Measurements from ENCODE around the gene UBA7. TPM values are rescaled to one million over a fixed set of nuclear protein-coding genes. Genes with fewer than 3 reads are reported as not detected.

Gene UBA7
- total and polyA plus RNA-seq, 2 of the 8 experiments (the other 6 are each of a cell fraction or from before 2014, with no cell fraction given), result 0.34 to 0.65 TPM

DNA sequence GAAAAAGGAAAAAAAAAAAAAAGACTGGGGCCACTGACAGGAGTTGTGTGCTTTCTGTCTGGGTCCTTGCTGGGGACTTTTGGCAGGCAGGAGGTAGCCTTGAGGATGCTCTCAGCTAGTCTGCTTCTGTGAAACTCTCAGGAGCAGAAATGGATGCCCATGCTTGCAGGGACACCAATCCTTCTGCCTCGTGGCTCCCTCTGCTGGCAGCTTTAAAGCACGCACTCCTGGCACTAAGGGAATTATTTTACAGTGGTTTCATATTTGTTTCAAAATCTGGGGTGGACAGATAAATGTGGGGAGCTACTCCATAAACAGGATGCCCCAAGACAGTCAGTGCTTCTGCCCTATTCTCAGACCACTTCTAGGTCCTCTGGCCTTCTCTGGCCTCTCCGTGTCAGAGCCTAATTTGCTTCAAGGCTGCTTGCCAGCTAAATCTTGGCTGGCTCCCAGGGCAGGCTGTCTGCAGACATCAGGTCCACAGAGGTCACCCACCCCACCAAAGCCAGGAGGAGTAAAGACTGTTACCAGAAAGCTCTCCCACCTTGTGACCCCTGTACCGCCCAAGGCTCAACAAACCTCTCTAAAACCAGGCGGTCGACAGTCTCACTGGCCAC is 25.5 kb upstream of the UBA7 start (continued):
- TF ChIP-seq, protein P1, sequence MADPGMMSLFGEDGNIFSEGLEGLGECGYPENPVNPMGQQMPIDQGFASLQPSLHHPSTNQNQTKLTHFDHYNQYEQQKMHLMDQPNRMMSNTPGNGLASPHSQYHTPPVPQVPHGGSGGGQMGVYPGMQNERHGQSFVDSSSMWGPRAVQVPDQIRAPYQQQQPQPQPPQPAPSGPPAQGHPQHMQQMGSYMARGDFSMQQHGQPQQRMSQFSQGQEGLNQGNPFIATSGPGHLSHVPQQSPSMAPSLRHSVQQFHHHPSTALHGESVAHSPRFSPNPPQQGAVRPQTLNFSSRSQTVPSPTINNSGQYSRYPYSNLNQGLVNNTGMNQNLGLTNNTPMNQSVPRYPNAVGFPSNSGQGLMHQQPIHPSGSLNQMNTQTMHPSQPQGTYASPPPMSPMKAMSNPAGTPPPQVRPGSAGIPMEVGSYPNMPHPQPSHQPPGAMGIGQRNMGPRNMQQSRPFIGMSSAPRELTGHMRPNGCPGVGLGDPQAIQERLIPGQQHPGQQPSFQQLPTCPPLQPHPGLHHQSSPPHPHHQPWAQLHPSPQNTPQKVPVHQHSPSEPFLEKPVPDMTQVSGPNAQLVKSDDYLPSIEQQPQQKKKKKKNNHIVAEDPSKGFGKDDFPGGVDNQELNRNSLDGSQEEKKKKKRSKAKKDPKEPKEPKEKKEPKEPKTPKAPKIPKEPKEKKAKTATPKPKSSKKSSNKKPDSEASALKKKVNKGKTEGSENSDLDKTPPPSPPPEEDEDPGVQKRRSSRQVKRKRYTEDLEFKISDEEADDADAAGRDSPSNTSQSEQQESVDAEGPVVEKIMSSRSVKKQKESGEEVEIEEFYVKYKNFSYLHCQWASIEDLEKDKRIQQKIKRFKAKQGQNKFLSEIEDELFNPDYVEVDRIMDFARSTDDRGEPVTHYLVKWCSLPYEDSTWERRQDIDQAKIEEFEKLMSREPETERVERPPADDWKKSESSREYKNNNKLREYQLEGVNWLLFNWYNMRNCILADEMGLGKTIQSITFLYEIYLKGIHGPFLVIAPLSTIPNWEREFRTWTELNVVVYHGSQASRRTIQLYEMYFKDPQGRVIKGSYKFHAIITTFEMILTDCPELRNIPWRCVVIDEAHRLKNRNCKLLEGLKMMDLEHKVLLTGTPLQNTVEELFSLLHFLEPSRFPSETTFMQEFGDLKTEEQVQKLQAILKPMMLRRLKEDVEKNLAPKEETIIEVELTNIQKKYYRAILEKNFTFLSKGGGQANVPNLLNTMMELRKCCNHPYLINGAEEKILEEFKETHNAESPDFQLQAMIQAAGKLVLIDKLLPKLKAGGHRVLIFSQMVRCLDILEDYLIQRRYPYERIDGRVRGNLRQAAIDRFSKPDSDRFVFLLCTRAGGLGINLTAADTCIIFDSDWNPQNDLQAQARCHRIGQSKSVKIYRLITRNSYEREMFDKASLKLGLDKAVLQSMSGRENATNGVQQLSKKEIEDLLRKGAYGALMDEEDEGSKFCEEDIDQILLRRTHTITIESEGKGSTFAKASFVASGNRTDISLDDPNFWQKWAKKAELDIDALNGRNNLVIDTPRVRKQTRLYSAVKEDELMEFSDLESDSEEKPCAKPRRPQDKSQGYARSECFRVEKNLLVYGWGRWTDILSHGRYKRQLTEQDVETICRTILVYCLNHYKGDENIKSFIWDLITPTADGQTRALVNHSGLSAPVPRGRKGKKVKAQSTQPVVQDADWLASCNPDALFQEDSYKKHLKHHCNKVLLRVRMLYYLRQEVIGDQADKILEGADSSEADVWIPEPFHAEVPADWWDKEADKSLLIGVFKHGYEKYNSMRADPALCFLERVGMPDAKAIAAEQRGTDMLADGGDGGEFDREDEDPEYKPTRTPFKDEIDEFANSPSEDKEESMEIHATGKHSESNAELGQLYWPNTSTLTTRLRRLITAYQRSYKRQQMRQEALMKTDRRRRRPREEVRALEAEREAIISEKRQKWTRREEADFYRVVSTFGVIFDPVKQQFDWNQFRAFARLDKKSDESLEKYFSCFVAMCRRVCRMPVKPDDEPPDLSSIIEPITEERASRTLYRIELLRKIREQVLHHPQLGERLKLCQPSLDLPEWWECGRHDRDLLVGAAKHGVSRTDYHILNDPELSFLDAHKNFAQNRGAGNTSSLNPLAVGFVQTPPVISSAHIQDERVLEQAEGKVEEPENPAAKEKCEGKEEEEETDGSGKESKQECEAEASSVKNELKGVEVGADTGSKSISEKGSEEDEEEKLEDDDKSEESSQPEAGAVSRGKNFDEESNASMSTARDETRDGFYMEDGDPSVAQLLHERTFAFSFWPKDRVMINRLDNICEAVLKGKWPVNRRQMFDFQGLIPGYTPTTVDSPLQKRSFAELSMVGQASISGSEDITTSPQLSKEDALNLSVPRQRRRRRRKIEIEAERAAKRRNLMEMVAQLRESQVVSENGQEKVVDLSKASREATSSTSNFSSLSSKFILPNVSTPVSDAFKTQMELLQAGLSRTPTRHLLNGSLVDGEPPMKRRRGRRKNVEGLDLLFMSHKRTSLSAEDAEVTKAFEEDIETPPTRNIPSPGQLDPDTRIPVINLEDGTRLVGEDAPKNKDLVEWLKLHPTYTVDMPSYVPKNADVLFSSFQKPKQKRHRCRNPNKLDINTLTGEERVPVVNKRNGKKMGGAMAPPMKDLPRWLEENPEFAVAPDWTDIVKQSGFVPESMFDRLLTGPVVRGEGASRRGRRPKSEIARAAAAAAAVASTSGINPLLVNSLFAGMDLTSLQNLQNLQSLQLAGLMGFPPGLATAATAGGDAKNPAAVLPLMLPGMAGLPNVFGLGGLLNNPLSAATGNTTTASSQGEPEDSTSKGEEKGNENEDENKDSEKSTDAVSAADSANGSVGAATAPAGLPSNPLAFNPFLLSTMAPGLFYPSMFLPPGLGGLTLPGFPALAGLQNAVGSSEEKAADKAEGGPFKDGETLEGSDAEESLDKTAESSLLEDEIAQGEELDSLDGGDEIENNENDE (IDR thresholded peaks at IDR 0.05; ENCODE audit: insufficient replicate concordance, low read length), result no peak
- TF ChIP-seq YY1 (IDR thresholded peaks at IDR 0.05; ENCODE audit: low read depth, low read length) (peak; percentile 85), SIN3A (conservative IDR thresholded peaks at IDR 0.05 in 1 of 2, IDR thresholded peaks at IDR 0.05 in 1 of 2; ENCODE audit: low read depth in 1 of 2, low read length in 2 of 2) (no peak), KDM5A (IDR thresholded peaks at IDR 0.05; ENCODE audit: low read length) (no peak)
- TF ChIP-seq, protein P2, sequence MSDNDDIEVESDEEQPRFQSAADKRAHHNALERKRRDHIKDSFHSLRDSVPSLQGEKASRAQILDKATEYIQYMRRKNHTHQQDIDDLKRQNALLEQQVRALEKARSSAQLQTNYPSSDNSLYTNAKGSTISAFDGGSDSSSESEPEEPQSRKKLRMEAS (IDR thresholded peaks at IDR 0.05), result peak; percentile 44
- TF ChIP-seq, protein P3, sequence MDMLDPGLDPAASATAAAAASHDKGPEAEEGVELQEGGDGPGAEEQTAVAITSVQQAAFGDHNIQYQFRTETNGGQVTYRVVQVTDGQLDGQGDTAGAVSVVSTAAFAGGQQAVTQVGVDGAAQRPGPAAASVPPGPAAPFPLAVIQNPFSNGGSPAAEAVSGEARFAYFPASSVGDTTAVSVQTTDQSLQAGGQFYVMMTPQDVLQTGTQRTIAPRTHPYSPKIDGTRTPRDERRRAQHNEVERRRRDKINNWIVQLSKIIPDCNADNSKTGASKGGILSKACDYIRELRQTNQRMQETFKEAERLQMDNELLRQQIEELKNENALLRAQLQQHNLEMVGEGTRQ (IDR thresholded peaks at IDR 0.05; ENCODE audit: low read length), result no peak
